ENCODE measurements around the gene NFYB.

GRCh38 chr12:104072099-104072498 is 65.9 kb downstream of the NFYB start:
- no peak for TF ChIP-seq CTCF (IDR thresholded peaks at IDR 0.05)
- no peak for TF ChIP-seq YY1 (IDR thresholded peaks at IDR 0.05; ENCODE audit: low read depth)
- no peak for TF ChIP-seq NFIC (IDR thresholded peaks at IDR 0.05; ENCODE audit: borderline replicate concordance)
- TF ChIP-seq JUND (IDR thresholded peaks at IDR 0.05) = no peak
- no peak for TF ChIP-seq ZBTB33 (IDR thresholded peaks at IDR 0.05; ENCODE audit: borderline replicate concordance, low read depth)
- TF ChIP-seq PBX3 (IDR thresholded peaks at IDR 0.05) = no peak

All from SK-N-SH (cell line).